ENCODE results near the gene HOXB8. TPM values are rescaled to one million over a fixed set of nuclear protein-coding genes. Genes with fewer than 3 reads are reported as not detected.

The HOXB8 gene
- total RNA-seq, 2 donors from 2014 or later: not detected

DNA sequence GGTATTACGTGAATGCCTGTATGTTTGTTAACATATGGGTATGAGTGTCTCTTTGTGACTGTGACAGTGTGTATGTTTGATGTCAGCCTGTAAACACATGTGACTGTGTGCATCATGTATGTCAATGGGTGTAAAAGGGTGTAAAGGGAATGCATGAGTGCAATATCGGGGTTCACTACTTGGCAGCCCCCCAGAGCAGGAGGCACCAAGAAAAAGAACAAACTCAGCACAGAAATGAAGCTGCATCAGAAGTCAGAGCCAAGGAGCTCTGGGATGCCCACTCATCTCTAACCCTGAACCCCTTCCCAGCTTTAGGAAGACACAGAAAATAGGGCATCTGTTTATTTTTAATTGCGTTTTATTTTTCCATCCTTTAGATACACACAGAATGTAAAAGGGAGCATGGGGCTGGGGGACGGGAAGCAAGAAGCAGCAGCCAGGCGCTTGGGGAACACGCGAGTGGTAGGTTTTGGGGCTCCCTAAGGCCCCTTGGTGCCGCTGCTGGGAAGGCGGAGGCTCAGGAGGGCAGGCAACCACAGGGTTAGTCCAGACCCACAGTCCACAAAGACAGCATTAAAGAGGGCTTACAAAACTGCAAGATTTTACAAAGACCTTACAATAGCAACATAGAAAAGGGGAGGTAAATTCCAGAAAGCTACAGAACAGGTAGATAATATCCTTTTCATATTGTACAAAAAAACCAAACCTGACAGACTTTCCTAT, 8.0 kb downstream of the HOXB8 start:
- Histone ChIP-seq H3K27ac (ENCODE audit: low read depth, low read length) (no peak overlapping the region), H3K27me3 (ENCODE audit: control insufficient read depth, insufficient read depth, low read length, poor library complexity, severe bottlenecking) (peaks cover 100% of the 10 kb centered on the region), H3K9ac (ENCODE audit: extremely low read depth, low read length, poor library complexity, severe bottlenecking) (no peak overlapping the region), H3K4me3 (ENCODE audit: low read length) (no peak overlapping the region), H3K36me3 (ENCODE audit: control insufficient read depth, insufficient read depth, low read length) (no peaks in the 10 kb centered on the region), H3K9me3 (ENCODE audit: control insufficient read depth, low read length) (peaks cover 16% of the 10 kb centered on the region), H3K4me1 (ENCODE audit: control insufficient read depth, insufficient read depth, low read length) (no peaks in the 10 kb centered on the region)
- Mint-ChIP-seq H3K9me3 (peaks cover 2% of the 10 kb centered on the region), H3K36me3 (ENCODE audit: low read depth) (no peaks in the 10 kb centered on the region), H3K27ac (no peak overlapping the region), H3K4me3 (no peak overlapping the region), H3K27me3 (ENCODE audit: insufficient read depth) (peaks cover 100% of the 10 kb centered on the region), H3K4me1 (no peaks in the 10 kb centered on the region)
- TF ChIP-seq, protein P1, sequence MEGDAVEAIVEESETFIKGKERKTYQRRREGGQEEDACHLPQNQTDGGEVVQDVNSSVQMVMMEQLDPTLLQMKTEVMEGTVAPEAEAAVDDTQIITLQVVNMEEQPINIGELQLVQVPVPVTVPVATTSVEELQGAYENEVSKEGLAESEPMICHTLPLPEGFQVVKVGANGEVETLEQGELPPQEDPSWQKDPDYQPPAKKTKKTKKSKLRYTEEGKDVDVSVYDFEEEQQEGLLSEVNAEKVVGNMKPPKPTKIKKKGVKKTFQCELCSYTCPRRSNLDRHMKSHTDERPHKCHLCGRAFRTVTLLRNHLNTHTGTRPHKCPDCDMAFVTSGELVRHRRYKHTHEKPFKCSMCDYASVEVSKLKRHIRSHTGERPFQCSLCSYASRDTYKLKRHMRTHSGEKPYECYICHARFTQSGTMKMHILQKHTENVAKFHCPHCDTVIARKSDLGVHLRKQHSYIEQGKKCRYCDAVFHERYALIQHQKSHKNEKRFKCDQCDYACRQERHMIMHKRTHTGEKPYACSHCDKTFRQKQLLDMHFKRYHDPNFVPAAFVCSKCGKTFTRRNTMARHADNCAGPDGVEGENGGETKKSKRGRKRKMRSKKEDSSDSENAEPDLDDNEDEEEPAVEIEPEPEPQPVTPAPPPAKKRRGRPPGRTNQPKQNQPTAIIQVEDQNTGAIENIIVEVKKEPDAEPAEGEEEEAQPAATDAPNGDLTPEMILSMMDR (conservative IDR thresholded peaks at IDR 0.05): no peak
- no peak for DNase-seq
- 26 to 31% methylated on average over 2 to 9 of the region's 9 CpGs for WGBS, 2 experiments (ENCODE audit: insufficient coverage in 1 of 2, insufficient read length in 1 of 2)

DNA sequence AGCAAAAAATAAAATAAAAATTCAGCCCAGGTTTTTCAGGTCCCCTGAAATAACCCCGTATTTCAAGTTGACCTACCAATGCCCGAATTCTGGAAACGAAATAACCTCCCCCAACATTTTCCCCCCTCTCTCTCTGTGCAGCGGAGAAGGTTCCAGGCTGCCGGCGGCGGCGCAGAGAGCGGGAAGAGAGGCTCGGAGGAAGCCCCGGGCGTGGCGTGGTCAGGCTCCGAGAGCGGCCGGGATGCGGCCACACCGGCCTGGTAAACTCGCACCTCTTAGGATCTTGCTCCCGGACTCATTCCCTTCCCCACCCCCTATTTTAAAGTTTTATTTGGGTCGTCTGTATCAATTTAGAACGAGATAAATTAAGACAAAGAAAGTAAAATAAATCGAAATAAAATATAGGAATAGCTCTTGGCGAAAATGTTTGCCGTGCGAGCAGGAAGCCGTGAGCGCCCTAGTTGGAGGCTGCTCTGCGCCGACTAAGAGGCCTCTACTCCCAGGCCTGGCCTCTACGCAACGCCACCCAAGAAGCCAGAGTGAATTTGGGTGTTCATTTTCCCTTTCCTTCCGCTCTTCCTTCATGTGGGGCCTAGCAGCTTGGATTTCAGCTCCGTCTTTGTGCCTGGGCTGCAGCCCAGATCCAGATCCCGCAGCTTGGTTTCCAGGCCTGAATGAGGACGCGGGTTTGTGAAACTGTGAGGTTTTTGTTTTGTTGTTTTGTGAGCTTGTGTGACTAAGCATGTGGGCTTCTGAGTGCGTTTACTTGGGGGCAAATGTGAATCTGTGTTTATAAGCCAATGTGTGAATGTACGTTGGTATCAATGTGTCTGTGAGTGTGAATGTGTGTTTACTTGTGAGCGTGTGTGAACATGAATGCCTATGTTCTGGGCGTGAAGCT, 8.9 kb downstream of the HOXB8 start:
- no peak overlapping the region for H3K4me3 Mint-ChIP-seq
- peak; percentile 66 for DNase-seq
- Histone ChIP-seq H3K27me3 (ENCODE audit: control insufficient read depth, insufficient read depth, low read length, poor library complexity, severe bottlenecking) (peaks cover 100% of the 10 kb centered on the region), H3K36me3 (ENCODE audit: control insufficient read depth, insufficient read depth, low read length) (no peaks in the 10 kb centered on the region), H3K4me1 (ENCODE audit: control insufficient read depth, insufficient read depth, low read length) (no peaks in the 10 kb centered on the region), H3K4me3 (ENCODE audit: low read length) (no peak overlapping the region), H3K27ac (ENCODE audit: low read depth, low read length) (peak overlapping the region; percentile 24), H3K9ac (ENCODE audit: extremely low read depth, low read length, poor library complexity, severe bottlenecking) (no peak overlapping the region), H3K9me3 (ENCODE audit: control insufficient read depth, low read length) (peaks cover 16% of the 10 kb centered on the region)
- H3K27ac Mint-ChIP-seq: no peak overlapping the region
- H3K27me3 Mint-ChIP-seq (ENCODE audit: insufficient read depth): peaks cover 100% of the 10 kb centered on the region
- H3K36me3 Mint-ChIP-seq (ENCODE audit: low read depth): no peaks in the 10 kb centered on the region
- H3K4me1 Mint-ChIP-seq: no peaks in the 10 kb centered on the region
- H3K9me3 Mint-ChIP-seq: peaks cover 2% of the 10 kb centered on the region
- 14% methylated on average over 17 to 41 of the region's 41 CpGs for WGBS, 2 experiments (ENCODE audit: insufficient coverage in 1 of 2, insufficient read length in 1 of 2)
- TF ChIP-seq, protein P1 (conservative IDR thresholded peaks at IDR 0.05): no peak

DNA sequence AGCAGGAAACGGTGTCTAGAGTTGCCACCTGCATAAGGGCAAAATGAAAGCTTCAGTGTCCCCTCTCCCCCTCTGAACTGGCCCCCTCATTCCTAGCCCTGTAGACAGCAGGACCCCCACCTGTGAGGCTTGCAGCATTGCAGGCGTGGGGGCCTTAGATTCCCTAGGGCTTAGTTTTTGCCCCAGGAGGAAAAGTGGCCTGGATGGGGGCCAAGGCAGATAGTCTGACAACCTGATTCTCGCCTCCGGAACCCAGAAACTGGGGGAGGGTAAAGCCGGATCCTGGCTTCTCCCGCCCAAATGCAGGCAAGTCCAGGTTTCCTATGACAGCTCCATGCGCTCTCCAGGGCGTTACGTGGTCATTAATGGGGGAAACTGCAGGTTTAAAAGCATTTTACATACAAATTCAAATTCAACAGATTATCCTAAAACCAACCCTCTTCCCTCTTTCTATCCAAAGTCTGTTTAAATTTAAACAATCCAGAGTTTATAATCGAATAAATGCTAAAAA, 9.6 kb downstream of the HOXB8 start:
- Histone ChIP-seq H3K36me3 (ENCODE audit: control insufficient read depth, insufficient read depth, low read length) (no peaks in the 10 kb centered on the region), H3K4me3 (ENCODE audit: low read length) (no peak overlapping the region), H3K27ac (ENCODE audit: low read depth, low read length) (no peak overlapping the region), H3K9ac (ENCODE audit: extremely low read depth, low read length, poor library complexity, severe bottlenecking) (no peak overlapping the region), H3K9me3 (ENCODE audit: control insufficient read depth, low read length) (peaks cover 16% of the 10 kb centered on the region), H3K4me1 (ENCODE audit: control insufficient read depth, insufficient read depth, low read length) (no peaks in the 10 kb centered on the region), H3K27me3 (ENCODE audit: control insufficient read depth, insufficient read depth, low read length, poor library complexity, severe bottlenecking) (peaks cover 100% of the 10 kb centered on the region)
- WGBS, 2 experiments (ENCODE audit: insufficient coverage in 1 of 2, insufficient read length in 1 of 2): 8 to 9% methylated on average over 9 to 10 of the region's 10 CpGs
- no peak for DNase-seq
- TF ChIP-seq, protein P1 (conservative IDR thresholded peaks at IDR 0.05): no peak
- Mint-ChIP-seq H3K9me3 (no peaks in the 10 kb centered on the region), H3K27ac (no peak overlapping the region), H3K4me1 (peaks cover under 1% of the 10 kb centered on the region), H3K27me3 (ENCODE audit: insufficient read depth) (peaks cover 100% of the 10 kb centered on the region), H3K36me3 (ENCODE audit: low read depth) (no peaks in the 10 kb centered on the region), H3K4me3 (no peak overlapping the region)
